ENCODE measurements around the gene METTL24.

The METTL24 gene

GRCh38 chr6:110368284-110368683 is 10.1 kb upstream of the METTL24 start:
- H3K36me3 ChIP-seq (ENCODE audit: insufficient read depth, low read length), result no peaks in the 10 kb centered on the region
- H3K9me3 ChIP-seq (ENCODE audit: insufficient read depth, low read depth, low read length), result no peaks in the 10 kb centered on the region
- TF ChIP-seq EZH2phosphoT487 (IDR thresholded peaks at IDR 0.05; ENCODE audit: borderline replicate concordance) (no peak), CTCF (conservative IDR thresholded peaks at IDR 0.05; ENCODE audit: low read length) (no peak)
- H3F3A ChIP-seq (ENCODE audit: low read depth), result peaks cover 8% of the 10 kb centered on the region
- H3K79me2 ChIP-seq (ENCODE audit: insufficient read depth, low read length), result no peaks in the 10 kb centered on the region
- H3K9ac ChIP-seq (ENCODE audit: low read depth, low read length, poor library complexity, severe bottlenecking), result no peak overlapping the region
- no peak overlapping the region for H3K4me3 ChIP-seq (ENCODE audit: low read length, poor library complexity, severe bottlenecking)
- no peaks in the 10 kb centered on the region for H3K9me2 ChIP-seq (replicated peaks; ENCODE audit: low read depth, low read length)
- H4K20me1 ChIP-seq (ENCODE audit: insufficient read depth, low read length, poor library complexity, severe bottlenecking), result no peaks in the 10 kb centered on the region
- no peak overlapping the region for H2AFZ ChIP-seq (ENCODE audit: low read length)
- H3K4me1 ChIP-seq (ENCODE audit: insufficient read depth, low read length, poor library complexity, severe bottlenecking), result peaks cover 42% of the 10 kb centered on the region
- H3K4me2 ChIP-seq (ENCODE audit: low read depth, low read length, poor library complexity, severe bottlenecking), result no peak overlapping the region
- no peaks in the 10 kb centered on the region for H3K27me3 ChIP-seq (ENCODE audit: insufficient read depth, low read length, poor library complexity, severe bottlenecking)

GRCh38 chr6:110367825-110368224 is 9.7 kb upstream of the METTL24 start:
- H3K9me2 ChIP-seq (replicated peaks; ENCODE audit: low read depth, low read length), result no peaks in the 10 kb centered on the region
- no peak overlapping the region for H3K4me3 ChIP-seq (ENCODE audit: low read length, poor library complexity, severe bottlenecking)
- no peaks in the 10 kb centered on the region for H3K36me3 ChIP-seq (ENCODE audit: insufficient read depth, low read length)
- peaks cover 42% of the 10 kb centered on the region for H3K4me1 ChIP-seq (ENCODE audit: insufficient read depth, low read length, poor library complexity, severe bottlenecking)
- H3K4me2 ChIP-seq (ENCODE audit: low read depth, low read length, poor library complexity, severe bottlenecking), result no peak overlapping the region
- no peaks in the 10 kb centered on the region for H3K79me2 ChIP-seq (ENCODE audit: insufficient read depth, low read length)
- no peak overlapping the region for H2AFZ ChIP-seq (ENCODE audit: low read length)
- no peak overlapping the region for H3K9ac ChIP-seq (ENCODE audit: low read depth, low read length, poor library complexity, severe bottlenecking)
- peaks cover 8% of the 10 kb centered on the region for H3F3A ChIP-seq (ENCODE audit: low read depth)
- H4K20me1 ChIP-seq (ENCODE audit: insufficient read depth, low read length, poor library complexity, severe bottlenecking), result no peaks in the 10 kb centered on the region
- TF ChIP-seq CTCF (conservative IDR thresholded peaks at IDR 0.05; ENCODE audit: low read length) (no peak), EZH2phosphoT487 (IDR thresholded peaks at IDR 0.05; ENCODE audit: borderline replicate concordance) (no peak)
- no peaks in the 10 kb centered on the region for H3K9me3 ChIP-seq (ENCODE audit: insufficient read depth, low read depth, low read length)
- no peaks in the 10 kb centered on the region for H3K27me3 ChIP-seq (ENCODE audit: insufficient read depth, low read length, poor library complexity, severe bottlenecking)

DNA sequence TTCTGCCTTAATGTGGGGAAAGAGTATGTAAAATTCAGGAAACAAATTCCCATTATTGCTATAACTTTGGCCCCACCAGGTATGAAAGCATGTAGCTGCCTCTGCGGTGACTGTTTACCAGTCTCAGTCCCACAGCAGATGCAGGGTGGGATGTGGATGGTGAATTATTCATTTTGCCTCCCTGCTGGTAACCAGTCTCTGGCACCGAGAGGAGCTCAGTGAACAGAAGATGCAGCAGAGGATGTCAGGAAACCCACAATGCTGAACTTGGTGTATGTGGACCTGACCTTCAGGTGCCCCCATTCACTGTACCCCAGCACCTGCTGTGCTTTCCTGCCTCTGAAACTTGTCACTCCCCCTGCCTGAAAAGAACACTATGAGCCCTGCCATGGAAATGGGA is 8.8 kb upstream of the METTL24 start:
- peak overlapping the region; percentile 76 for H3K4me2 ChIP-seq (ENCODE audit: low read depth, low read length, poor library complexity, severe bottlenecking)
- no peaks in the 10 kb centered on the region for H3K79me2 ChIP-seq (ENCODE audit: insufficient read depth, low read length)
- peaks cover 8% of the 10 kb centered on the region for H3F3A ChIP-seq (ENCODE audit: low read depth)
- H3K9me3 ChIP-seq (ENCODE audit: insufficient read depth, low read depth, low read length), result no peaks in the 10 kb centered on the region
- no peak for TF ChIP-seq CTCF (conservative IDR thresholded peaks at IDR 0.05; ENCODE audit: low read length)
- TF ChIP-seq EZH2phosphoT487 (IDR thresholded peaks at IDR 0.05; ENCODE audit: borderline replicate concordance), result no peak
- H3K9me2 ChIP-seq (replicated peaks; ENCODE audit: low read depth, low read length), result no peaks in the 10 kb centered on the region
- H4K20me1 ChIP-seq (ENCODE audit: insufficient read depth, low read length, poor library complexity, severe bottlenecking), result no peaks in the 10 kb centered on the region
- peak overlapping the region; percentile 59 for H3K4me3 ChIP-seq (ENCODE audit: low read length, poor library complexity, severe bottlenecking)
- H3K4me1 ChIP-seq (ENCODE audit: insufficient read depth, low read length, poor library complexity, severe bottlenecking), result peaks cover 42% of the 10 kb centered on the region
- peak overlapping the region; percentile 24 for H2AFZ ChIP-seq (ENCODE audit: low read length)
- peak overlapping the region; percentile 44 for H3K9ac ChIP-seq (ENCODE audit: low read depth, low read length, poor library complexity, severe bottlenecking)
- H3K27me3 ChIP-seq (ENCODE audit: insufficient read depth, low read length, poor library complexity, severe bottlenecking), result no peaks in the 10 kb centered on the region
- H3K36me3 ChIP-seq (ENCODE audit: insufficient read depth, low read length), result no peaks in the 10 kb centered on the region
